GM18867 (cell line): ENCODE results near the gene LYL1.

Source experiments
- ATAC-seq: cut with Tn5 transposase; IDR thresholded peaks from one replicate; pipeline ENCODE4 v1.9.1; 2021; ENCODE audit warnings: mild to moderate bottlenecking, moderate library complexity; ENCODE audit not compliant: unreplicated experiment

Gene LYL1

DNA sequence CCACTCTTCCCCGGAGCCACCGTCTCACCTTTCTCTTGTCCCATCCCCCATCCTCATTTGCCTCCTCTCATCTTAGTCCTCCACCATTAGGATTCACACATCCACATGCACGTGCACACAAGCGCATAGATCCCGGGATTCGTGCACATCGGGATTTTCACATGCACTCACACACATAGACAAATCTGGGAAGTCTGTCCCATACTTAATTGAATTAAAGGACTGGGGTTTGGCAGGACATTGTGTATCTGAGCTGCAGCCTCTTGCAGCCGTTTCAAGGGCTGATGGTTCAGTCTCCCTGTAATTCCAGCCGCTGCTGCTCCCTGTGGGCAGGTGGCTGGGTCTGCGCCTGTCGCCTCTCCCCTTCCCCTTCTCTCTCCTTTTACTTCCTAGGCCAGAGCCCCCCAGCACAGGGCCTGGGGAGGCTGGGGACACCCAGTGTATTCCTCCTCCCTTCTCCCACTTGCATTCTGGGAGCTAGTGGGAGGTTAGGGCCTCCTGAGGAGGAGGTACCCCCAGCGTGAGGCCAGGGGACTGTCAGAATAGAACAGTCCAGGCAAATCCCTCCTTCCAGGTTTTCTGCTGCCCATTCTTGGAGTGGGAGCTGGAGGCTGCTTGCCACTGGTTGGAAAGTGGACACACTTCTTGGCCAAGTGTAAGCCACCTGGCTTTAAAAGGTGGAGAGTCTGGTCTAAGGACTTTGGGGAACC lies 43.6 kb downstream of the LYL1 start:
- no peak for ATAC-seq

DNA sequence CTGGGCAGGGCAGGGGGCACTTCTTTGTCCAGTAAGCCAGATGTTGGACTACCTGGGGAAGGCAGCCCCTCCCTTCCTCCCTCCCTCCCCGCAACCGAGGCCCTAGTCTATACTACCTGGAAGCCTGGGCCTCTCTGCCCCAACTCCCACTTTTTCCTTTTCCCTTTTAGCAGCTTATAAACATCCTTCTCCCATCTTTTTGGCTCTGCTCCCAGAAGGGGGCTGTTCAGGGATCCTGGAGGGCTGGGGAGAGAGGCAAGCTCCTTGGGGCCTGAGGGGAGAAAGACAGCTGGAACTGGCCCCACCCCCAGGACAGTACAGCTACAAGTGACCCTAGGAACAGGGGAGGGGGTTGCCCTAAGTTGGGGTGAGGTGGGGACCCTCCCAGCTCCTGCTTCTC lies 44.9 kb downstream of the LYL1 start:
- no peak for ATAC-seq

DNA sequence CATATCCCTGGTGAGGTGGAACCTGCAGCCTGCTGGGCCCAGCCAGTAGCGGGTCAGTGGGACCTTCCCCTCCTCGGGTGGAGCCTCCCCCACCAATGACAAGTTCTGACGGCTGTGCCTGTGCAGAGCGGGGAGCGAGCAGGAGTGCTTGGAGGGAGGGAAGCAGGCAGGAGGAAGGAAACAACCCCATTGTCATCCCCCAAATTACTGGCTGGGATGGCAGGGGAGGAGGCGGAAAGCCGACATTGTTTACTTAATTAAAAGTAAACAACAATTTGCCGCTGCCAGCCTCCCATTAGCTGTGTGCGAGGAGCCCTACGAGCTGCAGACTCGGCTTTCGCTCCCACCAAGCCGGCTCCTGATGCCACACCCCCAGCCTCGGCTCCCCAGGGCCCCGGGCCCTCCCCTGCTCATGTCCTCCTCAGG lies 45.5 kb downstream of the LYL1 start:
- no peak for ATAC-seq

DNA sequence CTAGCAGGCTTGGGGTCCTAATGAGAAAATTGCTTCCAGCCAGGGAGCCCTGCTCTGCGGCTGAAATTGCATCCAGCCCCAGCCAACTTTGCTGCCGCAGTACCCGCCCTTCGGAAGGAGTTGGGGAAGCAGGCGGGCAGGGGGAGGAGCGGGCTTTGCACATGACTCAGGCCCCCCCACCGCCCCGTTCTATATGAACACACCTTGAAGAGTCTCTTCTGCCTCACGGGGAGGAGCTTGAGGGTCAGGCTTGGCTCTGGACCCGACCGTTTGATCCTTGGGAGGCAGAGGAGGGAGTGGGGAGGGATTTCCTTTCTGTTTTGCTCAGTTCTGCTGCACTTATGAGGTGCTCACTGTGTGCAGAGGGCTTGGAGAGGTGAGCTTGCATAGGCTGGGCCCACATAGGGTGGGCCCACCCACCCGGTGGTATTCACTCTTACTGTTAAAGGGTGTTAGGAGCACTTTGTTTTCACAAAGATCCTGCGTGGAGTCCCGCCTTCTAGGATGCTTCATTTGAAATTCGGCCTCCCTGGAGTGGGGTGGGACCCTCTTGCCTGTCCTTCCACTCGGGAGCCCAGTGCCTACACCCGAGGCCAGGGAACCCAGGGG lies 46.5 kb downstream of the LYL1 start:
- ATAC-seq: no peak

DNA sequence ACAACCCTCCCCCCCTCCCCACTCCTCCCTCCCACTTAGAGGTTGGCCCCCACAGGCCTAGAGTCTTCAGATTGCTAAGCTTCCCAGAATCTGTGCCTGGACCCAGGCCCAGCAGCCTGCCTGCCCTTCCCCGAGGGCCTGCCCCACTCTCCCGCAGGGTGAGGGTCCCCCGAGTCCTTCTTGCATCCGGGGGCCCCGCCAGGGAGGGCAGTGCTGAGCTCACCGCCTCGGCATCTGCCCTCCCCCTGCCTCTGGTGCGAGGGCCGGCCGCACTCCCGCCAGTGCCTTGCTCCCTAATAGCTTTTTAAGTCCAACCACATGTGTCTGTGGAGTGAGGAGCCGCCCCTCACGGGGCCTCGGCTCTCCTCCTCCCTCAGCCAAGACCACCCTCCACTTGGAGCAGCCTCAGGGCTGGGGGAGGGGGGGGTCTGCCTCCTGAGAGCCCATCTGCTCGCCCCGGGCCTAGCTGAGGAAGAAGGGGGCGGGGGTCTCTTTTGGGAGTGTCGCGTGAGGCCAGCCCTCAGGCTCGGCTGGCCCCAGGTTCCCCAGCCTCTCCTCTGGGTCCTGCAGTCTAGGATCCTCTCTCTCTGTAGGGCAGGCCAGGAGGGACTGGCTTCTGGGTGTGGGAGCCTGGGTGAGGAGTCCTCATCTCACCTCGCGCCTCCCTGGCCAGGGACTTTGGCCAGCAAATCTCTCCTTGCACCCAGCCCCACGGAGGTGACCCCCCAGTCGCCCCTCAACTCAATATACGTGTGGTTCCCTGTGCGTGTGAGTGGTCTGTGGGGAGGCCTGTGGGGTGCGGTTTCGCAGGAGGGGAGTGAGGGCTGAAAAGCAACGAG lies 47.2 kb downstream of the LYL1 start:
- ATAC-seq: no peak

DNA sequence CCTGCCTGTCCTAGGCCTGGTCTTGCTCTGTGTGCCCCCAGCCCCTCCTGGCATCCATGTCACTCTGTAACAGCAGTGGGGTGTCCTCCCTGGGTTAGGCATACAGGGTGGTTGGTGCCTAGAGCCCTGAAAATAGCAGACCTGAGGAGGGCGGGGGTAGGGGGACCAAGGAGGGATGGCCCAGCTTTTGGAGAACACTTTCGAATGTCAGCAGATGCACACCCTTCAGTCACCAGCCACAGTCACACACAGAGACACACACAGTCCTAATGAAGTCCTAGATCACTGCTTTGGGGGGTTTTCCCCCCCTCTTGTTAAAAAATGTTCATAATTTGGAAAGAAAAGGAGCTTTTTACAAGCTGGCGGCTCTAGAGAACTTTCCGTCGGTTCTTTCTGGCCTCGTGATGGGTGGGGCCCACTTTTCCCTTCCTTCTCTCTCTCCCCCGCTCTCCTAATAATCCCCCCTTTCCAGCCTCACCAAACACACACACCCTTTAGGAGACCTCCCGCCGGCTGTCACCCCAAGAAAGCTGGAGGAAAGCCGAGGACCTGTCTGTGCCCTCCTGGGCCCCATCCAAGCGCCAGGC lies 47.9 kb downstream of the LYL1 start:
- no peak for ATAC-seq

DNA sequence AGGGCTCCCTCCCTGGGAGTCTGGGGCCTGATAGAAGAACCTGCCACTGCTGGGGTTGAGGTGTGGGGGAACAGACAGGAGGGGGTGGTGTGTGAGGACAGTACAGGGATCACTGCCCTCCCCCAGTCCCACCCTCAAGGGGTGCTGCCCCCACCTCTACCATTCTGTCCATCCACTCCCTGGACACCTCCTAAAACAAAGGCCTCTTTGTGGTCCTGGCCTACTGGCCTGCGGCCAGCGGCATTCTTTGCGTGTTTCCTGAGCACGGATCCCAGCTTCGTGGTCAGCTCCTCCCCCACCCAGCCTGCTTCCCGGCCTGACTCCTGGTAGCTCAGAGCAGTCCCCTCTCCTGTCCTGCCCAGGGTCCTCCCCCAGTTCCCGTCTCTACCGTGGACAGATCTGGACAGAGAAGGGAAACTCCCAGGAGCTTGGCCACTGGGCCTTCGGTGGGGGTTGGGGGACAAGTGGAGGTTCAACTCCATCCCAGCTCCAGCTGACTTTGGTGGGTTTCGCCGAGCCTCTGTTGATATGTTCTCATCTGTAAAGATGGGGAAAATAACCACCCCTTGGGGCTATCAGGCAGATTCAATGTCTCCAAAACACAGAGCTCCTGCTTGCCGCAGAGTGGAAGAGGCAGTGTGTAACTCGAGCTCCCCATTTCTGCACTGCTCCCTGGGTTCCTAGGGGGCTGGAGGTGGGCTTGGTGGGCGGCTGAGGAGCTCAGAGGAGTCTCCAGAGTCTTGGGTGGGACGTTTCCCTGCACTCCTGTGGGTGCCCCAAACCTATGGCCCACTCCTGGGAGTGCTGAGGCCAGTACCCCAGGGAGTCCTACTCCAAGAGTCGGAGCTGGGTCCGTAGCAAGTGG lies 48.7 kb downstream of the LYL1 start:
- ATAC-seq: no peak

DNA sequence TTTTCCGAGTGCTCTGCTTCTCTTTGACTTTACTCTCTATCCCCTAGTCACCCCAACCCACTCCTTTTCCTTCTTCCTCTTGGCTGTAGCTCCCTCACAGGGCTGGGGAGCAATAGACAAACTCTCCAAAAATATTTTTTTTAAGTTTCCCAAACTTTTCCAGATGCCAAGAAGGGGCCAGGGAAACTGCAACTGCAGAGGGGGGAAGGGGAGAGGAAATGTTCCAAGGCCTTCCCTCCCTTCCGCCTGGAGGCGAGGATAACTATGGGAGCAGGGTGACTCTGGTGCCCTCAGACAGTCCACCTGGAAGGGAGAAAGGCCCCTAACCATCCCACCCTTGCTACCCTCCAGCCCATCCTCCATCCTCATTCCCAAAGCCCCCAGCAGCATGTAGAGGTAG lies 49.4 kb downstream of the LYL1 start:
- ATAC-seq: no peak

DNA sequence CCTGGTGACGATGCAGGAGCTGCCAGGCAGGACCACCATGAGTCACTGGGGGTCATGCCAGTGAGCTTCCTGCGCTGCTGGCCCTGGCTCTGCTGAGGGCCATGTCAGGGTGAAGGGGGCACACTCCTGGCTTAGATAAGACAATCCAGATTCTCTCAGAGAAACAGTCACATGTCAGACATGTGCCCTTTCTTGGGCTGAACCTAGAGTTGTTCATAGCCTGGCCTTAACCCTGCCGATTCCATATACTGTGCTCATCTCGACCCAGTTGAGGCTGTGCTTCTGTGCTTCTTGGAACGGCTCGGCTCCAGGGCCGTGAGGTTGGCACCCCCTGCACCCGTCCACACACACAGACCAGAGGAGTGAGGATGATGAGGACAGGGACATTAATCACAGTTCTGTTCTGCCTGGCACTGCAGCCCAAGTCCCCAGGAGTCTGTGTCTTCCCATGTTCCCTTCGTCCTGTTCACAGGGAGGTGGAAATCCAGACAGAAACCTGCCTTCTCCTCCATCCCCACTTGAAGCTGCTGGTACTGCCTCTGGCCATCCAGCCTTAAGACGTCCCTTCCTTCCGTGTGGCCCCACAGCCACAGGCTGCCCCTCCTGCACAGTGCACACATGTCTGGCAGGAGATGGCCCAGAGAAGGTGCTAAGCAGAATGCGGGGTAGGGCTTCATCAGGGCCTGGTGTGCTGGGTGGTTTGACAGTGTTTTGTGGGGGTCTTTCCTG lies 50.0 kb downstream of the LYL1 start:
- no peak for ATAC-seq

DNA sequence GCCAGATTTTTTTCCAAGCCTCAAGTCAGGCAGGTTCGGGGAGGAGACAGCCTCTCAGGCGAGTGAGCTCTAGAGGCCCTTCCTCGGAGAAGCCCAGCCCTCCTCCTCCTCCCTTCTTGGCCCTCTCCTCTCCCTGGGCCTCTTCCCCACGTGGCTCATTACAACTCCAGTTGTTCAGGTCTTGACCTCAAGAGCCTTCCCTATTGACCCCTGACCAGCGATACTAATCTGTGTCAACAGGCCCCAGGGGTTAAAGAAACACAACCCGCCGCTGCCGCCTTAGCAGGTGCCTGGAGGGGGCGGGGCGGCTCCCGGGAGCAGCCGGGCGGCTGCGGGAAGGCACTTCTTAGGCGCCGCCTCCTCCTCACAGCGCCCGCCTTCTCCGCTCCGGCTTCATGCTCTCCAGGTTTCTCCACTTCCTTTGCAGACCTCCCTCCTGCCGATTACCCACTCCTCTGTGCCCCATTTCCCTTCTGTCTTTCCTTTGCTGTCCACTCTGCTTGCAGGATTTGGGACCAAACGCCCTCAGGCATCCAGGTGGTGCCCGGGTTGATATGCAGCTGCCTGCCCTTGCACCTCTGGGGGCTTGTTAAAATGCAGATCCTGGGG lies 51.0 kb downstream of the LYL1 start:
- ATAC-seq: no peak

DNA sequence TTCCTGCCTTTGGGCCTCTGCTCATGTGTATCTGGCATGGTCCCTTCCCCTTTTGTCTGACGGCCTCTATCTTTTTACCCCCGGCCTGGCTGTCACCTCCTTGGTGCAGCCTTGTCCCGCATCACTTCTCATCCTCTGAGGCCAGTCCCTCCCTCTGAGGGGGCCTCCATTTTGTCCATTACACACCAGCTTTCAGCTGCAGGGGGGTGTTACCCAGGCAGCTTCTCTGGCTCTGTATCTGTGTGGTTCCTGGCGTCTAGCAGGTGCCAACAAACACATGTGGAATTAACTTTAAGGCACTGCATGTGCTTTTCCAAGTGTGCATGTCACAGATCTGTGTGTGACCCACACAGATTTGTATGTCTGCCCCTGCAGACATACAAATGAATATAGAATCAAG lies 52.4 kb downstream of the LYL1 start:
- no peak for ATAC-seq
